Caco-2 (cell line): ENCODE measurements around the gene ALG12. TPM values are rescaled to one million over a fixed set of nuclear protein-coding genes. Genes with fewer than 3 reads are reported as not detected.

Experiments
- BruUV-seq: library from RNA; stranded (reverse); fragments of 400-500 nt; replicated peaks from 2 replicates; lab custom pipeline; 2021; lab: Mats Ljungman, UMichigan
- CTCF ChIA-PET: fragments of 300-600 bp; sonication (Branson Sonifier 250); formaldehyde crosslinking; loops from one replicate; lab custom pipeline; 2022; ENCODE audit warnings: antibody characterized with exemption; lab: Charles Lee
- POLR2A ChIA-PET: fragments of 300-600 bp; sonication (Branson Sonifier 250); formaldehyde crosslinking; loops from one replicate; lab custom pipeline; 2022; ENCODE audit warnings: antibody characterized with exemption; lab: Charles Lee
- DNase-seq, 2 experiments: peaks; one replicate each; pipeline versions ENCODE4 v3.0.0 to v3.0.0-alpha.2; 2020 to 2022
- H3K27me3 ChIP-seq: replicated peaks from 2 replicates; pipeline ENCODE4 v1.6.0; 2011; ENCODE audit warnings: low read length; ENCODE audit not compliant: control insufficient read depth, insufficient read depth
- H3K36me3 ChIP-seq: 2 replicates; pipeline ENCODE4 v1.5.1; 2011; ENCODE audit warnings: low read length; ENCODE audit not compliant: control insufficient read depth, insufficient read depth
- H3K4me1 ChIP-seq: fragments of 250-450 bp; sonication (Bioruptor Pico); 2 replicates; pipeline ENCODE4 v1.5.1; 2020; ENCODE audit warnings: mild to moderate bottlenecking
- H3K4me3 ChIP-seq: 2 replicates; pipeline ENCODE4 v1.5.1; 2011; ENCODE audit warnings: low read depth, mild to moderate bottlenecking, control low read depth, low read length
- H3K9me3 ChIP-seq: fragments of 250-450 bp; sonication (Bioruptor Pico); 2 replicates; pipeline ENCODE4 v1.5.1; 2020; ENCODE audit warnings: mild to moderate bottlenecking, moderate library complexity
- H3K27ac Mint-ChIP-seq: one replicate; pipeline ENCODE4 v1.8.0; 2022; ENCODE audit warnings: mixed read lengths; ENCODE audit not compliant: unreplicated experiment
- H3K27me3 Mint-ChIP-seq: one replicate; pipeline ENCODE4 v1.8.0; 2022; ENCODE audit warnings: mixed read lengths; ENCODE audit not compliant: insufficient read depth, unreplicated experiment
- H3K36me3 Mint-ChIP-seq: one replicate; pipeline ENCODE4 v1.8.0; 2022; ENCODE audit warnings: mild to moderate bottlenecking, mixed read lengths; ENCODE audit not compliant: insufficient read depth, unreplicated experiment
- H3K4me1 Mint-ChIP-seq: one replicate; pipeline ENCODE4 v1.8.0; 2022; ENCODE audit warnings: low read depth, mixed read lengths; ENCODE audit not compliant: unreplicated experiment
- H3K4me3 Mint-ChIP-seq: one replicate; pipeline ENCODE4 v1.8.0; 2022; ENCODE audit warnings: mild to moderate bottlenecking, moderate library complexity, mixed read lengths; ENCODE audit not compliant: unreplicated experiment
- H3K9me3 Mint-ChIP-seq: one replicate; pipeline ENCODE4 v1.8.0; 2022; ENCODE audit warnings: mixed read lengths; ENCODE audit not compliant: unreplicated experiment
- intact Hi-C: fragments of 100-400 bp; cut with micrococcal nuclease; formaldehyde crosslinking; loops from one replicate; pipeline ENCODE4 v1.10.0; 2022; ENCODE audit not compliant: unreplicated experiment
- total RNA-seq: library from RNA; stranded (reverse); gene quantifications from 2 replicates; pipeline ENCODE4 v1.2.3, GENCODE V29; 2022
- TF ChIP-seq, protein P1 (sequence below), 2 experiments: fragments of 200-600 bp in 1 of 2; IDR thresholded peaks; 1 replicate in 1 of 2; 2 replicates in 1 of 2; pipeline versions ENCODE4 v1.5.1 to v1.8.0; 2011 to 2022; ENCODE audit warnings: antibody characterized with exemption in 1 of 2, control low read depth in 1 of 2, inconsistent platforms in 1 of 2, low read depth in 1 of 2, low read length in 1 of 2, mild to moderate bottlenecking in 1 of 2, moderate library complexity in 1 of 2; ENCODE audit not compliant: insufficient read depth in 1 of 2, severe bottlenecking in 1 of 2, unreplicated experiment in 1 of 2

The ALG12 gene
- total RNA-seq, 1 experiment from 2014 or later: 35.7 TPM

DNA sequence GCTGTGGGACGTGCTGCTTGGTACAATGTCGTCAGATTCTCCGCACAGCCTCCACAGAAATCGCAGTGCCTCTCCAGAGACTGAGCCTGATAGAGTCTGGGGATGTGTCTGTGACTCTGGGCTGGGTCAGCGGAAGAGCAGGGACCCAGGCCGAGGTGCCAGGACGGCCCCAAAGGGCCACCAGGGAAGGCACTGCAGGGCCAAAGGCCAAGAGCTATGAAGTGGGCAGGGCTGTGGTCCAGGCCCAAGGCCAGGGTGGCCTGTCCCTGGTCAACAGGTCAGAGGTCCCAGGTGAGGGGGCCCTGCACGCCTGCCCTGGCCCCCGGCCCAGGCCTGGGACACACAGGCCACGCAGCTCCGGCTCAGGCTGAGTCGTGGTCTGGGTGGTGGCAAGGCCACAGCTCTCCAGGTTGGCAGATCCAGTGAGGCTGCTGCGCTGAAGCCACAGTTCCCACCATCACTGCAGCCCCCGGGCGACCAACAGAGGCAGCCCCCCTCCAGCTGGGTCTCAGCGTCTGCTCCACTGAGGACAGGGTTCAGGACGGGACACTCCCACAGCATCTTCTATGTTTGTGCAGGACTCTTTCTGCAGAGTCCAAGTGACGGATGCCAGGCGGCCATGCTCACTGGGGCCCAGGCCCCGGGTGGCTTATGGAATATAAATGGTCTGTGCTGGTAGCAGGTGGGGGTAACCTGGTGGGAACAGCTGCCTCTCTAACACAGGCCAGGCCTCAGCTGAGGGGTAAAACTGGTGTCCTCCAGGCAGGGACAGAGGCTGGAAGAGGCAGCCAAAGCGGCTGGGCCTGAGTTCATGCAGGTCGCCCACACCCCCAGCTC lies 37.6 kb upstream of the ALG12 start:
- no peaks in the 10 kb centered on the region for H3K9me3 Mint-ChIP-seq
- Histone ChIP-seq H3K4me3 (no peak overlapping the region), H3K36me3 (no peaks in the 10 kb centered on the region), H3K4me1 (peaks cover 64% of the 10 kb centered on the region), H3K9me3 (no peaks in the 10 kb centered on the region), H3K27me3 (no peaks in the 10 kb centered on the region)
- ChIA-PET POLR2A (no interaction called here), CTCF (no interaction called here)
- no peaks in the 10 kb centered on the region for H3K27me3 Mint-ChIP-seq
- TF ChIP-seq, protein P1, sequence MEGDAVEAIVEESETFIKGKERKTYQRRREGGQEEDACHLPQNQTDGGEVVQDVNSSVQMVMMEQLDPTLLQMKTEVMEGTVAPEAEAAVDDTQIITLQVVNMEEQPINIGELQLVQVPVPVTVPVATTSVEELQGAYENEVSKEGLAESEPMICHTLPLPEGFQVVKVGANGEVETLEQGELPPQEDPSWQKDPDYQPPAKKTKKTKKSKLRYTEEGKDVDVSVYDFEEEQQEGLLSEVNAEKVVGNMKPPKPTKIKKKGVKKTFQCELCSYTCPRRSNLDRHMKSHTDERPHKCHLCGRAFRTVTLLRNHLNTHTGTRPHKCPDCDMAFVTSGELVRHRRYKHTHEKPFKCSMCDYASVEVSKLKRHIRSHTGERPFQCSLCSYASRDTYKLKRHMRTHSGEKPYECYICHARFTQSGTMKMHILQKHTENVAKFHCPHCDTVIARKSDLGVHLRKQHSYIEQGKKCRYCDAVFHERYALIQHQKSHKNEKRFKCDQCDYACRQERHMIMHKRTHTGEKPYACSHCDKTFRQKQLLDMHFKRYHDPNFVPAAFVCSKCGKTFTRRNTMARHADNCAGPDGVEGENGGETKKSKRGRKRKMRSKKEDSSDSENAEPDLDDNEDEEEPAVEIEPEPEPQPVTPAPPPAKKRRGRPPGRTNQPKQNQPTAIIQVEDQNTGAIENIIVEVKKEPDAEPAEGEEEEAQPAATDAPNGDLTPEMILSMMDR (IDR thresholded peaks at IDR 0.05; ENCODE audit: insufficient read depth in 1 of 2, low read depth in 1 of 2, low read length in 1 of 2, severe bottlenecking in 1 of 2, unreplicated experiment in 1 of 2): no peak
- no peak for DNase-seq
- no peak overlapping the region for H3K4me3 Mint-ChIP-seq
- intact Hi-C loops: no loop called here
- H3K36me3 Mint-ChIP-seq: peaks cover 15% of the 10 kb centered on the region
- BruUV-seq: no TSS peak
- H3K4me1 Mint-ChIP-seq: peaks cover 15% of the 10 kb centered on the region
- H3K27ac Mint-ChIP-seq: peak overlapping the region; percentile 48

DNA sequence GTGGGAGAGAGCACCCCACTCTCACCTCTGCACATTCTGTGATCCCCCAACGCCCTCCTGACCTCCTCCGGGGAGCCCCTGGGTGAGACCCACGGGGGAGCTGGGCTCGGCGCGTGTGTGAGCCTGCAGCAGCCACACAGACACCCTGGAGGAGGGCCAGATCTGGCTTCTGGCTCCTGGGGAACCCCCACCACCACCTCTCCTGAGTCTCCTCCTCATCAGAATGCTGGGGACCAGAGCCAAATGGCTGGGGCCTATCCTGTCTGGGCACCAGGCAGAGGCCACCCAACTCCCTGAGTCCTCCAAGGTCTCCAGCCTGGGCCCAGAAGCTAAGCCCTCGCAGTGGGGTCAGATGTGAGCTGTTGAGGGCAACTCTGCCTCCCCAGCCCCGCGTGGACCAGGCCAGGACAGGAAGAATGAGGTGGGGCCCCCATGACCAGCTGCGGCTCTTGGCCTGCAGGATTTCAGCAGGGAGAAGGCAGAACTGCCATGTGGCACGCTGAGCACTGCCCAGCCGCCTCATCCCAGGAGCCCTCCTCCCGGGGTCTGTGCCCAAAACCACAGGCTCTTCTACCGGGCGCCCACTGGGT lies 36.8 kb upstream of the ALG12 start:
- Histone ChIP-seq H3K4me1 (peaks cover 67% of the 10 kb centered on the region), H3K36me3 (no peaks in the 10 kb centered on the region), H3K27me3 (no peaks in the 10 kb centered on the region), H3K9me3 (no peaks in the 10 kb centered on the region), H3K4me3 (no peak overlapping the region)
- DNase-seq: no peak
- ChIA-PET CTCF (no interaction called here), POLR2A (no interaction called here)
- Mint-ChIP-seq H3K4me1 (peaks cover 15% of the 10 kb centered on the region), H3K27me3 (no peaks in the 10 kb centered on the region), H3K9me3 (no peaks in the 10 kb centered on the region), H3K4me3 (no peak overlapping the region), H3K36me3 (peaks cover 15% of the 10 kb centered on the region), H3K27ac (peak overlapping the region; percentile 48)
- TF ChIP-seq, protein P1 (IDR thresholded peaks at IDR 0.05; ENCODE audit: insufficient read depth in 1 of 2, low read depth in 1 of 2, low read length in 1 of 2, severe bottlenecking in 1 of 2, unreplicated experiment in 1 of 2): no peak
- intact Hi-C loops: no loop called here
- BruUV-seq: no TSS peak

GRCh38 chr22:49954354-49954753 lies 36.1 kb upstream of the ALG12 start:
- H3K9me3 ChIP-seq: no peaks in the 10 kb centered on the region
- no peaks in the 10 kb centered on the region for H3K27me3 ChIP-seq
- BruUV-seq: no TSS peak
- peaks cover 69% of the 10 kb centered on the region for H3K4me1 ChIP-seq
- no peak overlapping the region for H3K4me3 ChIP-seq
- TF ChIP-seq, protein P1 (IDR thresholded peaks at IDR 0.05; ENCODE audit: insufficient read depth in 1 of 2, low read depth in 1 of 2, low read length in 1 of 2, severe bottlenecking in 1 of 2, unreplicated experiment in 1 of 2): no peak
- no peaks in the 10 kb centered on the region for H3K36me3 ChIP-seq
- Mint-ChIP-seq H3K27ac (no peak overlapping the region), H3K4me1 (peaks cover 15% of the 10 kb centered on the region), H3K4me3 (no peak overlapping the region), H3K27me3 (no peaks in the 10 kb centered on the region), H3K36me3 (peaks cover 14% of the 10 kb centered on the region), H3K9me3 (no peaks in the 10 kb centered on the region)
- POLR2A ChIA-PET: no interaction called here
- no peak for DNase-seq
- CTCF ChIA-PET: no interaction called here
- intact Hi-C loops: no loop called here
